DMS 273 (cell line): ENCODE measurements around the gene SORCS2.
A peak's percentile ranks its signal among the peaks of the same experiment; 100 is the strongest.

Experiments
- DNase-seq: peaks from one replicate; lab custom pipeline; 2025; ENCODE audit not compliant: unreplicated experiment; lab: John Stamatoyannopoulos, UW

Gene SORCS2

GRCh38 chr4:7366180-7366945 is 174.0 kb downstream of the SORCS2 start:
- DNase-seq = no peak

- no peak for DNase-seq
Observed at GRCh38 chr4:7366954-7367353, 174.6 kb downstream of the SORCS2 start.

- no peak for DNase-seq
Observed at GRCh38 chr4:7367406-7367805, 175.1 kb downstream of the SORCS2 start.

GRCh38 chr4:7367864-7368277 is 175.5 kb downstream of the SORCS2 start:
- DNase-seq = no peak

GRCh38 chr4:7368296-7368695 is 176.0 kb downstream of the SORCS2 start:
- no peak for DNase-seq

GRCh38 chr4:7369511-7369910 is 177.2 kb downstream of the SORCS2 start:
- no peak for DNase-seq

- no peak for DNase-seq
Observed at GRCh38 chr4:7370038-7370437, 177.7 kb downstream of the SORCS2 start.

GRCh38 chr4:7371210-7371941 is 179.0 kb downstream of the SORCS2 start:
- DNase-seq = no peak

GRCh38 chr4:7372673-7373072 is 180.3 kb downstream of the SORCS2 start:
- DNase-seq = no peak

- no peak for DNase-seq
Observed at GRCh38 chr4:7374571-7374970, 182.2 kb downstream of the SORCS2 start.

- no peak for DNase-seq
Observed at GRCh38 chr4:7375427-7375826, 183.1 kb downstream of the SORCS2 start.

- no peak for DNase-seq
Observed at GRCh38 chr4:7377223-7377865, 185.0 kb downstream of the SORCS2 start.

GRCh38 chr4:7379186-7379585 is 186.8 kb downstream of the SORCS2 start:
- no peak for DNase-seq

- DNase-seq = no peak
Observed at GRCh38 chr4:7379719-7380118, 187.4 kb downstream of the SORCS2 start.

GRCh38 chr4:7381221-7381889 is 189.0 kb downstream of the SORCS2 start:
- no peak for DNase-seq

- no peak for DNase-seq
Observed at GRCh38 chr4:7381890-7382633, 189.7 kb downstream of the SORCS2 start.

- DNase-seq = no peak
Observed at GRCh38 chr4:7382634-7383014, 190.3 kb downstream of the SORCS2 start.

- peak; percentile 70 for DNase-seq
Observed at GRCh38 chr4:7383266-7383665, 190.9 kb downstream of the SORCS2 start.

- DNase-seq = no peak
Observed at GRCh38 chr4:7384003-7384928, 191.9 kb downstream of the SORCS2 start.
